Measurements from ENCODE around the gene BEST4.
"Not testable (repeated sequence)": the region's sequence is repeated elsewhere in the genome, so short reads cannot be mapped to it uniquely, and the experiment has no call there.

BEST4 gene

DNA sequence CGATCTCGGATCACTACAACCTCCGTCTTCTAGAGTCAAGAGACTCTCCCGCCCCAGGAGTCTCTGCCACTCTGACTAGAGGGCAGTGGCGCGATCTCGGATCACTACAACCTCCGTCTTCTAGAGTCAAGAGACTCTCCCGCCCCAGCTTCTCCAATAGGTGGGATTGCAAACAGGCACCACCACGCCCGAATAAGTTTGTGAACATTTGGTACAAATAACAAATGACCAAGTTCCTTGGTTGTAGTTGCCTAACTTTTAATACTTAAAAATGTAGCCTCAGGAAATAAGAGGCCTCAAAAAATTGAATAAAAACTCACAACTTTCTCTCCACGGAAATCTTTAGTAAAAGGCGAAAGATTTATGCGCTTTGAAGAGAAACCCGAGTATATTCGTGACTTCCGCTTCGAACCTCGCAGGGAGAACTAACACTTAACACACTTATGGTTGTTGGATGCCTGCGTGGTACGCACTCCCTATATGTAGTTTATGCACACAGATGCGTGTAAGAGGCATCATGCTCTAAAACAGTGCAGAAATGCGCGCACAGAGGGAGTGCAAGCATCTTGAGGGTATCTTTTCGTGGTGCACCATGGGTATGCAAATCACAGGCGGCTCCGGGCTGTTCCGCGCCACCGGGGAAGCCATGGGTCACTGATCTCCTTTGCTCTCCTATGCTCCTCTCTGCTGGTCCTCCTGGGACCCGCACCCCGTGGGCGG is 31.8 kb upstream of the BEST4 start:
- DNase-seq (ENCODE audit: low read depth), result peak; percentile 63

DNA sequence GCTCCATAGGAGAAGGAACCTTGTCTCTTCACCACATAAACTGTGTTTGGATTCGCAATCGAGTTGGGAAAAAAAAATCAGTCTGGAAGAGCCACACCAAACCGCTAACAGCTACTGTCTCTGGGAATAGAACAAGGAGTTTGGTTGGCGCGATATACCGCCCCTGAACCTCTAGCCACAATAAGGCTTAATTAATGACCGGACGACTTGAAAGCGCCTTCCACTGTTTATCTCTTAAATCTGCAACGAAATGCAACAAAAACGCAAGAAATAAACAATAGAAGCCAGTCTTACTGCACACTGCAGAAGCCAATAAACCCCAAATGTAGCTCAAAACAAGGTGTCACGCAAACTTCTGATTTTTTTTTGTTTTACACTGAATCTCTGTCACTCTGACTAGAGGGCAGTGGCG is 31.2 kb upstream of the BEST4 start:
- no peak for DNase-seq (ENCODE audit: low read depth)

DNA sequence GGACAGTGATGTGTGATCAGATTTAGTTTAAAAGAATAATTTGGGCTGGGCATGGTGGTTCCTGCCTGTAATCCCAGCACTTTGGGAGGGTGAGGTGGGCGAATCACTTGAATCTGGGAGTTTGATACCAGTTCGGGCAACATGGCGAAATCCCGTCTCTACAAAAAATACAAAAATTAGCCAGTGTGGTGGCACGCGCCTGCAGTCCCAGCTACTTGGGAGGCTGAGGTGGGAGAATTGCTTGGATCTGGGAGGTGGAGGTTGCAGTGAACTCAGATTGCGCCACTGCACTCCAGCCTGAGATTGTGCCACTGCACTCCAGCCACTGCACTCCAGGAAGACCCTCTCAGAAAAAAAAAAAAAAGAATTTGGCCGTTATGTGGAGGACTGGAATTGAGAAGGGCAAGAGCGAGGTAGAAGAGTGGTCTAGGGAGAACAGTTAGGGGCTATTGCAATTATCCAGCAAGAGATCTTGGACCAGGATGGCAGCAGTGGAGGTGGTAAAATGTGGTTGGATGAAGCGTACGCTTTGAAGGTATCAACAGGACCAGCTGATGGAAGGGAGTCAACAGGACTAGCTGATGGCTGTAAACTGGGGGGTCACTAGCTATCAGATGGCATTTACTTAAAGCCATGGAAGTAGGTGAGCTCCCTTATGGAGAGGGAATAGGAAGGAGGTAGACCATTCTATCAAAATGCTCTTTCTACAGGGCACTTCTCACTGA is 30.0 kb upstream of the BEST4 start:
- DNase-seq (ENCODE audit: low read depth), result no peak

DNA sequence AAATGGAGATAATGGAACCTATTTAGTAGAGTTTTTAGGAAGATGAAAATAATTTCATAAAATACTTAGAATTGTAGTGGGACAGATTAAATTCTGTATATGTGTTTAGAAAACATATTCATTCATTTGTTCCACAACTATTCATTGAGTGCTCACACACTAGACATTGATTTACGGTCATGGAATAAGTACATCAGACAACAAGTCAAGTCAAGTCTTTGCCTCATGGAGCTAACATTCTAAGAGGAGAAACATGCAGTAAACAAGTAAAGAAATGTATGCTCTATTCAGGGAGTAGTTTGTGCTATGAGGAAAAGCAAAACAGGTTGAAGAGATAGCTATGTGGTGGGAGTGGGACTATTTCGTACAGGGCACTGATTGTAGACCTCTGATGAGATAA is 29.3 kb upstream of the BEST4 start:
- DNase-seq (ENCODE audit: low read depth), result no peak

DNA sequence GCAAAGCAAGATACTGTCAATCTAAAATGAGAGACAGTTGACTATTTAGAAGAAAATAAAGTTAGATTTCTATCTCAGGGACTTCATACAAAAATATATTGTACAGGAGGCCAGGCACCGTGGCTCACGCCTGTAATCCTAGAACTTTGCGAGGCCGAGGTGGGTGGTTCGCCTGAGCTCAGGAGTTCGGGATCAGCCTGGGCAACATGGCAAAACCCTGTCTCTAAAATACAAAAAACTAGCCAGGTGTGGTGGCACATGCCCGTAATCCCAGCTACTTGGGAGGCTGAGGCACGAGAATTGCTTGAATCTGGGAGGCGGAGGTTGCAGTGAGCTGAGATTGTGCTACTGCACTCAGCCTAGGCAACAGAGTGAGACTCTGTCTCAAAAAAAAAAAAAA is 28.0 kb upstream of the BEST4 start:
- not testable (repeated sequence) for DNase-seq (ENCODE audit: low read depth)

DNA sequence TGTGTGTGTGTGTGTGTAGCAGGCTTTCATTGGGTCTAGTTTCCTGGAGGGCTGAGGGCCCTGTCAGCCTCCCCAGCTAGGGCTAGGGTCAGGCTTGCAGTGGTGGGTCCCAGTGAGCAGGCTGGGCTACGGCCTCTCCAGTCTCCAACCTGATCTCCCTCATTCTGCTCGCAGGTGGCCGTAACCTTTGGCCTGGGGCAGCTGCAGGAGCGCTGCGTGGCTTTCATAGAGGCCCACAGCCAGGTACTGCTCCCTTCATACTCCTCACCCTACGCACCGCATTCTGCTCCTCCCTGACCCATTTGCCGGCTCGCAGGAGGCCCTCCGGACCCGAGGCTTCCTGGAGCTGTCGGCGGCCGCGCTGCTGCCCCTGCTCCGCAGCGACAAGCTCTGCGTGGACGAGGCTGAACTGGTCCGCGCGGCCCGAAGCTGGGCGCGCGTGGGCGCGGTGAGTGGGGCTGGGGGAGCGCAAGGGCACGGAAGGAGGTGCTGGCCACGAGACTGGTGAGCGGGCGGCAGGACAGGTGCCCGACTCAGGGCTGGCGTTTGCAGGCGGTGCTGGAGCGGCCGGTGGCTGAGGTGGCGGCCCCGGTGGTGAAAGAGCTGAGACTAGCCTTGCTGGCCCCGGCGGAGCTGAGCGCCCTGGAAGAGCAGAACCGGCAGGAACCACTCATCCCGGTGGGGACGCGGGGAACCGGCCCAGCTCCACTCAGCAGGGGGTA is 25.0 kb upstream of the BEST4 start:
- DNase-seq (ENCODE audit: low read depth), result no peak

DNA sequence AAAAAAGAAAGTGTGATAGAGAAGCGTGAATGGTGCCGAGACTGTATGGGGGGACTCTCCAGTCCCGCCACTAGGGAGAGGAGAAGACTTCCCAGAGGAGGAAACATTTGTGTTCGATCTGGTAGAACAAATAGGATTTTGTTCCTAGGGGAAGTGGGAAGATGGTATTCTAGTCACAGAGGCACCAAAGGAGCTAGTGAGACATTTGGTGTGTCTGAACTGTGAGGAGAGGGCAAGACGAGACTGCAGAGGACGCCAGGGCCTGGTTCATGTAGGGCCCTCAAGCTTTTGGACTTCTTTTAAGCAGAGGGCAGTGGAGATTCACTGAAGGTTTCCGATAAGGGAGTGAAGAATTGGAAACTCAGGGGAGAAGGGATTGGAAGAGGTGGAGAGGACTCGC is 23.3 kb upstream of the BEST4 start:
- DNase-seq (ENCODE audit: low read depth), result no peak

DNA sequence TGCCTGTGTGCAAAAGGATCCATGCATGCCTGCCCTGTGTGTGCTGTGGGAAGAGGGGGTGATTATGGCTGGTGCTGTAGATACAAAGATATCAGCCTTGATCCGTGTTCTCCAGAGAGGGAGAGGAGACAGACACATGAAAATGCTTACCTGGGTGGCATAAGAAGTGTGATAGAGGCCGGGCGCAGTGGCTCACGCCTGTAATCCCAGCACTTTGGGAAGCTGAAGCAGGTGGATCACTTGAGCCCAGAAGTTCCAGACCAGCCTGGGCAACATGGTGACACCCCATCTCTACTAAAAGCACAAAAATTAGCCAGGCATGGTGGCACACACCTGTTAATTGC is 22.8 kb upstream of the BEST4 start:
- DNase-seq (ENCODE audit: low read depth), result not testable (repeated sequence)

DNA sequence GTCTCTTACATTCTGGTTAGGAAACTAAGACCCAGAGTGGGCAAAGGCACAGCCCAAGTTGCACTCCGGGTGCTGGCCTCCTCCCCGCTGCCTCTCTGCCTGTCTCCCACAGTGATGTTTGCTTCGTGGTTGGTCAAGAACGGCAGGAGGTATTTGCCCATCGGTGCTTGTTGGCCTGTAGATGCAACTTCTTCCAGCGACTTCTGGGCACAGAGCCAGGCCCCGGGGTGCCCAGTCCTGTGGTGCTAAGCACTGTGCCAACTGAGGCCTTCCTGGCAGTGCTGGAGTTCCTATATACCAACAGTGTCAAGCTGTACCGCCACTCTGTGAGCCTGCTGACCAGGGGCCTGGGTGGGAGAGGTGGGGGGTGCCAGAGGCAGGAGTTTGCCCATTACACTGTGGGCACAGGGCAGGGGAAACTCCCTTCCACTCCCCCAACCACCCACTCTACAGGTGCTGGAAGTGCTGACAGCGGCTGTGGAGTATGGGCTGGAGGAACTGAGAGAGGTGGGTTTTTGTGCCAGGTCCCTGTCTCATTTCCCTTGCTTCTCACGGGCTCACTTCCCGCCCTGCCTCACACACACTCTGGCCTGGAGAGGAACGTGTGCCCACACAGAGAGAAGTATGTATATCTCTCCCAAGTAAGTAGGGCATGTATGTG is 22.3 kb upstream of the BEST4 start:
- no peak for DNase-seq (ENCODE audit: low read depth)

DNA sequence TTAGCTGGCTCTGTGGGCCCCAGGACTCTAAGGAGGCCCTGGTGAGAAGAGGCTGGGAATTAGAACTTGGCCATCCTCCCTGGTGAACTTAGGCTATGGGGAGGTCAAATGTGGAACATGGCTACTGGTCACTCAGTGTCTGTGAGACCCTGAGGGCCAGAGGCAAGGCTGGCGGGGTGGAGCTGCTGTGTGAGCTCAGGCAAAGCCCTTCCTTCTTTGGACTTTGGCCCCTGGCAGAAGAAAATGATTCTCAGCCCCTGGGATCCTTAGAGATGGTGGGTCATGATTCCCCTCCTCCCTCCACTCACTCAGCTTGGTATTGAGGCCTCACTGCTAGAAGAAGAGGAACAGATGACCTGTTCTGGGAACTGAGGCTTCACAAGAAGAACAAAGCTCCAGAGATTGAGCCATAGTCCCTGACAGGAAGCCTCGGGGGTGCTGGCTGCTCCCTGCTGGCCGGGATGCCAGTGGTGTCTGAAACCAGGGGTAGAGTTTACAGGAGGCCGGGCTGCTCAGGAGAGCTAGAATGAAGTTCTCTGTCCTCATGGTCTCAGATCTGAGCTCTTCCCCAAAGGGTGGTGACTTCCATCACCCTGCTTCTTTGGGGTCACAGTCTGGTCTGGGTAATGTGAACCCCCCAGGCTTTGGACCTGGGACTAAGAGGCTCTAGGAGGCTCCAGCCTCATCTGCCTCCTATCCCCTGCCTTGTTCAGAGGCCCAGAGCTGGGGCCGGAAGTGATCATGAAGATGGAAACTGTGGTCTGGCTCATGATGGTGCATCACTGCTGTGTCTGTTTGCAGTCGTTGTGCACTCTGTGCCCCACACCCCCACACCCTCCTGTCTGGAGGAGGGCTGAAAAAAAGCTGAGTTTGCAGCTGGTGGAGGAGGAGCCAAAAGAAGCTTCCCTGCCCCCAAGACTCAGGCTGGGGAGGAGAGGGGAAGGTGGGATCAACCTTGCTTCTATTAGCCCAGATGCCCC is 21.3 kb upstream of the BEST4 start:
- peak; percentile 88 for DNase-seq (ENCODE audit: low read depth)

DNA sequence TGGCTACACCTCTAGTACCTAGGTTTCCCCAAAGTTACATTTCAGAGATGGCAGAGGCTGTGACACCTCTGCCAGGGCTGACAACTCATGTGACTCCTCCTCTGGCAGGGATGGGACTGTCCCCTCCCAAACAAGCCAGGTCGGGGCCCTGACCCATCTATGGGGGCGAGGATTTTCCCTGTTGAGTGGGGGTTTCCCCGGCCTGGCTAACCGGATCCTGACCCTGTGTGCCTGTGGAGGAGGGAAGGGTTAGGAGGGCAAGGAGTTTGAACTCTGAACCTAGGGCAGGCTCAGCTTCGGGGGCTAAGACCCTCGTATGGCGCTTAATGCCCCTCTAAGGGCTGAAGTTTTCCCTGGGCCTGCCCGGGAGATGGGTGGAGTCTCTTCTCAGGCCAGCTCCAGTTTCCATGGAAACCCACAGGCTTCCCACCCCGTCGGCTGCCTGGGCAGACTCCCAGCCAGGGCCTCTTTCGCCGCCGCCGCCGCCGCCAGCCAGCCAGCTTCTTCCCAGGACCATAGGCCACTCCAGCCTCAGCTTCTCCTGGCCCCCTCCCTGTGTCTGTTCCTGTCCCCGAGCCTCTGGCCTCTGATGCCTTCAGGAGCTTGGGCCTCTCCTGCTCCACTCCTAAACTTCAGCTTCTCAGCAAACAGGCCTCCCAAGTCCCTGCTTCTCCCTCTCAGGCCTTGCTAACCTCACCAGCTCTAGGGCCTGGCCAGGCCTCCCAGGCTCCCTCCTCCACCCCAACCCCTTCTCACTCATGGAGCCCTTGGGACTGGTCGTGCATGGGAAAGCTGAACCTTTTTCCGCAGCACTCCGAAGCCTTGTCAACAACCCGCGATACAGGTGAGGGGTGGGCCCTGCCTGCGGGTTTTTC is 20.3 kb upstream of the BEST4 start, which contains the start of gene BTBD19:
Gene BTBD19, plus strand, starts transcription at position 461 of the 875 bp plus-strand sequence. Its CDS starts 298 bp downstream, at position 759.
- peak; percentile 73 for DNase-seq (ENCODE audit: low read depth)

DNA sequence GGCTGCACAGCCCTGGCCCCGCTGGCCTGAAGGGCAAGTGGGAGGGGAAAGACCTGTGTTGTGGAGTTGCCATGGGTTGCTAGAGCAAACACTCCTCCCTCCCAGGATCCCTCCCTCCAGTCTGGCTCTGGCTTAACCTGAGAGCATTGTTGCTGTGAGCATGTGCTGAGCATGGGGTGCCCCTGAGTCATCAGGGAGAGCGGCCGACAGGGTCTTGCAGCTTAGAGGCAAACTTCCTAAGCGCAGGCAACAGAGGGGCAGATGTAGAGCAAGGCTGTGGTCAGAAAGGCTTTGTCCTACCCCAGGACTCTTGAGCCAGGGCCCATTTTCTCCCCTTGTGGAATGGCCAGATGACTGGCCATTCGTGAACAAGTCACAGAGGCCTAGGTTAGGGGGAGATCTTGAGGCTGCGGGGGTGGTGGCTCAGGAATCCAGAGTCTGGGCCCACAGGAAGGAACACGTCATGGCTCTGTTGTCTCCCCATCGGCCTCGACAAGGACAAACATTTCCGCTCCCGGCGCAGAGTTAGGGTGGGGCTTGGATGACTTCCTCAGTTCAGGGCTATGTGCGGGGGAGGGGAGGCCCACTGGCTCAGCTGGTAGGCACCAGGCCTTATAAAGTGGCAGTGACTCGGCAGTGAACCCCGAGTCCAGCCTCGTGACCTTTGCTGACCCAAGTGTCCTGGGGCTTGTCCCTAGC is 19.5 kb upstream of the BEST4 start:
- DNase-seq (ENCODE audit: low read depth), result peak; percentile 93

DNA sequence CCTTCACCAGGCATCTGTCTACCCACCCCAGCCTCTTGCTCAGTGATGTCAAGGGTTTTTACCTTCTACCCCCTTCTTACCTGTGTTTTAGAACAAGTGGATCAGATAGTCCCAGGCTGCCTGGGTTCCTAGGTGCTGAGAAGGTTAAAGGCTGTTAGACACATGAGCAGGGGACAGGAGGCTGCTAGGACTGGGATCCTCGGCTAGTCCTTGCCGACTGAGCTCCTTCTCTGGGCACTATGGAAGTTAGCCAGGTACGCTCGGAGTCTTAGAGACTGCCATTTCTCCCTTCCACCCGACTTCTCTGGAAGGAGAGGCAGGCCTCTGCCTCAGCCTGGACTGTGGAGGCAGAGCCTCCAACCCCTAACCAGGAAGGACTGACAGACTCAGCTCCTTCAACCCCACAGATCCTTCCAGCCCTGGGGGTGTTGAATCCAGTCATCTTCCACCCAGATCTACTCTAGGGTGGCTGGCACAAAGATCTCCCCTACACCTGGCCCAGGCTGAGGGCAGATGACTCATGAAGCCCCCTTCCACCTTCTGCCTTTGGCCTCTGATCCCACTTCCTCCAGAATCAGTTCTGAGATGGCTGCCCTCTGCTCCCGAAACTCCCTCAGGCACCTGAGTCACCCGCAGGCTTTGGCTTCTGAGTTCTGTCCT is 18.9 kb upstream of the BEST4 start, which contains the start of gene DYNLT4:
Gene DYNLT4, minus strand, starts transcription at position 648 of the 660 bp plus-strand sequence. CDS start 683 bp downstream, outside the sequence.
- DNase-seq (ENCODE audit: low read depth), result no peak

DNA sequence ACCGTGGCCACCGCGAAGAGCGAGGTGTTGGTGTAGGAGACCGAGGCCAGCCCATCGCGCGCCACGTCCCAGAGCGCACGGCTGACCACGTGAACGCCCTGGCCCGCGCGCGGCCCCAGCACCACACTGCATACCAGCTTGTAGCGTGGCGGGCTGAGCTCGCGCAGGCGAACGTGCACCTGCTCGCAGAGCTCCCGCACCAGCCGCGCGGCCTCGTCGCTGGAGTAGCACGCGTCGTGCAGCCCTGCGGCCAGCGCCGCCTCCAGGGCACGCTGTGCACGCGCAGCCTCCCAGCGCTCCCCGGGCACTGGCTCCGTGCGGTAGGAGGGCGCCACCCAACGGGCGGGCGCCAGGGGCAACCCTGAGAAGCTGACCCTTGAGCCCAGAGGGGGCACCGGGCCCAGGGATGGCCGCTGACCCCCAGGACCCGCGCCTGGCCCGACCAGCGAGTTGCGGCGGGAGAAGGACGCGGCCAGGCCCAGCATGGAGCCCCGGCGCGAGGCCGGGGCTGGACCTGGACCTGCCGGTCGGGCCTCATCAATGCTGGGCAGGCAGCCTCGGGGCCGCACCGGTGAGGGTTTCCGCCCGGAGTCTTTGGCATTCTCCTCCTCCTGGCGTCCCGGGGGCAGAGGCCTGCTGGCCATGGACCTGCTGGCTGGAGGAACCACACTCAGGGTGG is 18.2 kb upstream of the BEST4 start:
- DNase-seq (ENCODE audit: low read depth), result no peak

DNA sequence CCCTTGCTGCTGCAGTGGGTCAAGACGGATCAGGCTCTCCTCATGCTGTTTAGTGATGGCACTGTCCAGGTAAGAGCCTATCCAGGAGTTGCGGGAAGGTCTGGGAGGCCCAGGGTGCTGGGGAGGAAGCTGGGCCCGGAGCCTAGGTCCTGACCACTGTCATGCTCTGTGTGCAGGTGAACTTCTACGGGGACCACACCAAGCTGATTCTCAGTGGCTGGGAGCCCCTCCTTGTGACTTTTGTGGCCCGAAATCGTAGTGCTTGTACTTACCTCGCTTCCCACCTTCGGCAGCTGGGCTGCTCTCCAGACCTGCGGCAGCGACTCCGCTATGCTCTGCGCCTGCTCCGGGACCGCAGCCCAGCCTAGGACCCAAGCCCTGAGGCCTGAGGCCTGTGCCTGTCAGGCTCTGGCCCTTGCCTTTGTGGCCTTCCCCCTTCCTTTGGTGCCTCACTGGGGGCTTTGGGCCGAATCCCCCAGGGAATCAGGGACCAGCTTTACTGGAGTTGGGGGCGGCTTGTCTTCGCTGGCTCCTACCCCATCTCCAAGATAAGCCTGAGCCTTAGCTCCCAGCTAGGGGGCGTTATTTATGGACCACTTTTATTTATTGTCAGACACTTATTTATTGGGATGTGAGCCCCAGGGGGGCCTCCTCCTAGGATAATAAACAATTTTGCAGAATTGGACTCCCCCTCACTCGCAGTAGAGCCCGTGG is 17.5 kb upstream of the BEST4 start:
- no peak for DNase-seq (ENCODE audit: low read depth)

DNA sequence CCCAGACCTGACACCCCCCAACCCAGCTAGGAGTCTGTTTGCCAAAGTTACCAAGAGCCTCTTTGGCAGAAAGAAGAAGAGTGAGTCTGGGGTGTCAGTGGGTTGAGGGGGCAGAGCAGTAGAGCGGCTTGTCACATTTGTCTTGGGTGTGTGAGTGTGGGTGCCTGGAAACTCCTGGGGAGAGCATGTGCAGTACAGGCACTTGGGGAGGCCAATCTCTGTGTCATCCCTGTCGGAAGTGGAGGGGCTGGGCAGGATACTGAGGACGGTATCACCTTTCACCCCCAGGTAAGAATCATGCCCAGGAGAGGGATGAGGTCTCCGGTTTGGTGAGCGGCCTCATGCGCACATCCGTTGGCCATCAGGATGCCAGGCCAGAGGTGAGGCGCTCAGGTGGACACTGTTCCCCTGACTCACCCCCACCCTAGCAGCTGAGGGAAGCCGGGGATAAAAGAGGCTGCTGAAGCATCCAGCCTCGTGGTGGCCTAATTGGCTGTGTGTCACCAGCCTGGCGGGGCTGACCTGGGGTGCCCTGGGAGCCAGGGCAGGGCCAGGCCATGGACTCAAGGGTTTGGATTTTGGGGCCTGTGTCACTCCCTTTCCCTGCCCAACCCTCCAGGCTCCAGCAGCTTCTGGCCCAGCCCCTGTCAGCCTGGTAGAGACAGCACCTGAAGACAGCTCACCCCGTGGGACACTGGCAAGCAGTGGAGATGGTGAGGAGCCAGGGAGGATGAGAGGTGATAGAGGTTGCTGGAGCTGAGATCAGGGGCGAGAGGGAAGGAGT is 15.5 kb upstream of the BEST4 start:
- no peak for DNase-seq (ENCODE audit: low read depth)

DNA sequence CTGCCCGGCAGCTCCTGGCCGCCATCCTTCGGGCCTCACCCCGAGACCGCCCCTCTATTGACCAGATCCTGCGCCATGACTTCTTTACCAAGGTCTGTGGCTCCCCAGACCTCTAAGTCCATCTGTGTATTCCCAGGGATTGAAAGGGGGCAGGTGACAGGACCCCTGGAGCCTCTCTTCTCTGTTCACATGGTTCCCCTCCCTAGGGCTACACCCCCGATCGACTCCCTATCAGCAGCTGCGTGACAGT is 15.0 kb upstream of the BEST4 start:
- DNase-seq (ENCODE audit: low read depth), result no peak
